HL-60/S4 (cell line): ENCODE results near the gene METTL2A.
"Not testable (repeated sequence)": the region's sequence is repeated elsewhere in the genome, so short reads cannot be mapped to it uniquely, and the experiment has no call there.

ENCODE experiments used
- in situ Hi-C: fragments of 300-500 bp; cut with MboI; formaldehyde crosslinking; loops from 2 replicates; pipeline ENCODE4 v1.14.3; 2022; ENCODE audit warnings: low sequenced_read_pairs

Gene METTL2A

GRCh38 chr17:62423647-62424461, at the start of gene METTL2A:
METTL2A (plus strand) TSS chr17:62423897; CDS start chr17:62423903, 6 bp downstream.
- in situ Hi-C loops, result not testable (repeated sequence)

- in situ Hi-C loops, result no loop called here
Measured at GRCh38 chr17:62380253-62380652, 43.4 kb upstream of the METTL2A start, which contains the start of gene EFCAB3. EFCAB3 (plus strand) TSS chr17:62380553; CDS start chr17:62382980, 2,427 bp downstream.

- in situ Hi-C loops, result no loop called here
Measured at GRCh38 chr17:62381561-62381960, 42.1 kb upstream of the METTL2A start.

- in situ Hi-C loops, result no loop called here
Measured at GRCh38 chr17:62388856-62389255, 34.8 kb upstream of the METTL2A start.

GRCh38 chr17:62392908-62393307, 30.8 kb upstream of the METTL2A start:
- in situ Hi-C loops, result no loop called here

GRCh38 chr17:62398891-62399290, 24.8 kb upstream of the METTL2A start:
- in situ Hi-C loops, result no loop called here

GRCh38 chr17:62405451-62405850, 18.2 kb upstream of the METTL2A start:
- in situ Hi-C loops, result no loop called here

- in situ Hi-C loops, result not testable (repeated sequence)
Measured at GRCh38 chr17:62413090-62413489, 10.6 kb upstream of the METTL2A start.

GRCh38 chr17:62426214-62426613, 2.5 kb downstream of the METTL2A start:
- in situ Hi-C loops, result not testable (repeated sequence)

- in situ Hi-C loops, result not testable (repeated sequence)
Measured at GRCh38 chr17:62435251-62435650, 11.6 kb downstream of the METTL2A start.

GRCh38 chr17:62441181-62441580, 17.5 kb downstream of the METTL2A start:
- in situ Hi-C loops, result not testable (repeated sequence)

- in situ Hi-C loops, result no loop called here
Measured at GRCh38 chr17:62444063-62444462, 20.4 kb downstream of the METTL2A start.

GRCh38 chr17:62445791-62446190, 22.1 kb downstream of the METTL2A start:
- in situ Hi-C loops, result not testable (repeated sequence)

GRCh38 chr17:62452195-62452594, 28.5 kb downstream of the METTL2A start:
- in situ Hi-C loops, result not testable (repeated sequence)

GRCh38 chr17:62453041-62453440, 29.3 kb downstream of the METTL2A start:
- in situ Hi-C loops, result not testable (repeated sequence)

GRCh38 chr17:62453656-62454055, 30.0 kb downstream of the METTL2A start:
- in situ Hi-C loops, result not testable (repeated sequence)

GRCh38 chr17:62454111-62454510, 30.4 kb downstream of the METTL2A start:
- in situ Hi-C loops, result not testable (repeated sequence)

GRCh38 chr17:62456016-62456415, 32.3 kb downstream of the METTL2A start:
- in situ Hi-C loops, result no loop called here

GRCh38 chr17:62458483-62458882, 34.8 kb downstream of the METTL2A start:
- in situ Hi-C loops, result not testable (repeated sequence)

- in situ Hi-C loops, result not testable (repeated sequence)
Measured at GRCh38 chr17:62464422-62464821, 40.7 kb downstream of the METTL2A start.

GRCh38 chr17:62465271-62465670, 41.6 kb downstream of the METTL2A start:
- in situ Hi-C loops, result not testable (repeated sequence)

GRCh38 chr17:62470666-62471379, 47.1 kb downstream of the METTL2A start:
- in situ Hi-C loops, result not testable (repeated sequence)
